ENCODE data around the gene SH2D3C. TPM values are rescaled to one million over a fixed set of nuclear protein-coding genes. Genes with fewer than 3 reads are reported as not detected.

Gene SH2D3C, protein sequence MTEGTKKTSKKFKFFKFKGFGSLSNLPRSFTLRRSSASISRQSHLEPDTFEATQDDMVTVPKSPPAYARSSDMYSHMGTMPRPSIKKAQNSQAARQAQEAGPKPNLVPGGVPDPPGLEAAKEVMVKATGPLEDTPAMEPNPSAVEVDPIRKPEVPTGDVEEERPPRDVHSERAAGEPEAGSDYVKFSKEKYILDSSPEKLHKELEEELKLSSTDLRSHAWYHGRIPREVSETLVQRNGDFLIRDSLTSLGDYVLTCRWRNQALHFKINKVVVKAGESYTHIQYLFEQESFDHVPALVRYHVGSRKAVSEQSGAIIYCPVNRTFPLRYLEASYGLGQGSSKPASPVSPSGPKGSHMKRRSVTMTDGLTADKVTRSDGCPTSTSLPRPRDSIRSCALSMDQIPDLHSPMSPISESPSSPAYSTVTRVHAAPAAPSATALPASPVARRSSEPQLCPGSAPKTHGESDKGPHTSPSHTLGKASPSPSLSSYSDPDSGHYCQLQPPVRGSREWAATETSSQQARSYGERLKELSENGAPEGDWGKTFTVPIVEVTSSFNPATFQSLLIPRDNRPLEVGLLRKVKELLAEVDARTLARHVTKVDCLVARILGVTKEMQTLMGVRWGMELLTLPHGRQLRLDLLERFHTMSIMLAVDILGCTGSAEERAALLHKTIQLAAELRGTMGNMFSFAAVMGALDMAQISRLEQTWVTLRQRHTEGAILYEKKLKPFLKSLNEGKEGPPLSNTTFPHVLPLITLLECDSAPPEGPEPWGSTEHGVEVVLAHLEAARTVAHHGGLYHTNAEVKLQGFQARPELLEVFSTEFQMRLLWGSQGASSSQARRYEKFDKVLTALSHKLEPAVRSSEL
- total RNA-seq, result 1 to 10 TPM in 3 of 4 donors, under 1 TPM in 1; 0.38 to 4.8 (median 2.8) TPM

DNA sequence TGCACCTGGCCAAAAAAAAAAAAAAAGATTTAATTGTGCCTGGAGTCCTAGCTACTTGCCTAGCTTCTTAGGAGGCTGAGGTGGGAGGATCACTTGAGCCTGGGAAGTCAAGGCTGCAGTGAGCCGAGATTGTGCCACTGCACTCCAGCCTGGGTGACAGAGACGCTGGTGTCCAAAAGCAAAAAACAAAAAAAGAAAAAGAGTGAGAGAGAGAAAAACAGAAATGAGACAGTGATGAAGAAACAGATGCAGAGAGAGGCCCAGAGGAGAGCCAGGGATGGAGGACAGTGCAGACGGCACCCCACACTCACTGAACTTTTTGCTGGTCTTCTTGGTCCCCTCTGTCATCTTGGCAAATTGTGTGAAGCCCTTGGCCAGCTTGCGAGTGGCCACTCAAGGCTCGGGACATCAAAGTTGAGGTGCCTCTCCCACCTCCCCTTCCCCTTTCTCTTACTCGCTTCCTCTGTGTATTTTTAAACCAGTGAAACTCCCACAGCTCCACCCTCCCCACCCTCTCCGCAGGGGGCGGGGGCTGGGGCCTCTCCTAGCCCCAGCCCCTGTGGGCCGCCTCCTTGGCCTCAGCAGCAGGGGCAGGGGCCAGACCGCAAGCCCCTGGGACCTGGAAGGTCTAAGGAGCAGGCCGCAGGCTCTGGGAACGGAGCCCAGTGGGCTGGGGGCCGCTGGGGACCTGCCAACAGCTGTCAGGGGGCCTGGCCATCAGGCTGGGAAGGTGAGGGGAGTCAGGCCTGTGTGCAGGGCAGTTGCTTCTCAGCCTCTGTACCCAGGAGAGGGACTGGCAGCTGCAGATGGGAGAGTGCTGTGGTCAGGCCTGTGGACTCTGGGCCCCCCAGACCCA, at the start of gene SH2D3C:
TSS of gene SH2D3C (minus strand) at position 387 of the 856 bp plus-strand sequence. CDS start at position 348, 39 bp downstream.
- TF ChIP-seq, protein P1, sequence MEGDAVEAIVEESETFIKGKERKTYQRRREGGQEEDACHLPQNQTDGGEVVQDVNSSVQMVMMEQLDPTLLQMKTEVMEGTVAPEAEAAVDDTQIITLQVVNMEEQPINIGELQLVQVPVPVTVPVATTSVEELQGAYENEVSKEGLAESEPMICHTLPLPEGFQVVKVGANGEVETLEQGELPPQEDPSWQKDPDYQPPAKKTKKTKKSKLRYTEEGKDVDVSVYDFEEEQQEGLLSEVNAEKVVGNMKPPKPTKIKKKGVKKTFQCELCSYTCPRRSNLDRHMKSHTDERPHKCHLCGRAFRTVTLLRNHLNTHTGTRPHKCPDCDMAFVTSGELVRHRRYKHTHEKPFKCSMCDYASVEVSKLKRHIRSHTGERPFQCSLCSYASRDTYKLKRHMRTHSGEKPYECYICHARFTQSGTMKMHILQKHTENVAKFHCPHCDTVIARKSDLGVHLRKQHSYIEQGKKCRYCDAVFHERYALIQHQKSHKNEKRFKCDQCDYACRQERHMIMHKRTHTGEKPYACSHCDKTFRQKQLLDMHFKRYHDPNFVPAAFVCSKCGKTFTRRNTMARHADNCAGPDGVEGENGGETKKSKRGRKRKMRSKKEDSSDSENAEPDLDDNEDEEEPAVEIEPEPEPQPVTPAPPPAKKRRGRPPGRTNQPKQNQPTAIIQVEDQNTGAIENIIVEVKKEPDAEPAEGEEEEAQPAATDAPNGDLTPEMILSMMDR (IDR thresholded peaks at IDR 0.05), result no peak
- peak in 1 of 4 donors; percentile 42 for TF ChIP-seq POLR2A (IDR thresholded peaks at IDR 0.05)
- peaks cover 0 to 38% (median 13%) of the 10 kb centered on the region in 3 donors for H3K4me1 ChIP-seq
- WGBS, 2 donors, result 40 to 61% methylated on average over 6 to 8 of the region's 13 CpGs
- no peaks in the 10 kb centered on the region for H3K36me3 ChIP-seq
- no peaks in the 10 kb centered on the region for H3K27me3 ChIP-seq
- intact Hi-C loops (cut with DNase I), result no loop called here
- no peaks in the 10 kb centered on the region for H3K9me3 ChIP-seq
- H3K27ac ChIP-seq, result peak within 1 kb of the TSS; percentile 51 to 88 (median 67)
- DNase-seq, result no peak
- H3K4me3 ChIP-seq, result peak within 1 kb of the TSS; percentile 1 to 59 (median 32)

- peak overlapping the region in 2 of 4 donors; percentile 22 to 82 for H3K27ac ChIP-seq
Measured at GRCh38 chr9:127826253-127826913, 47.9 kb upstream of the SH2D3C start.

GRCh38 chr9:127825319-127826051, 47.0 kb upstream of the SH2D3C start:
- no peak for DNase-seq
- intact Hi-C loops (cut with DNase I), result no loop called here
- Histone ChIP-seq H3K27ac (peak overlapping the region in 1 of 4 donors; percentile 18), H3K4me3 (peak overlapping the region in 1 of 4 donors; percentile 12), H3K36me3 (peaks cover 3 to 36% (median 4%) of the 10 kb centered on the region in 3 donors), H3K9me3 (no peaks in the 10 kb centered on the region), H3K4me1 (peaks cover 15 to 51% (median 34%) of the 10 kb centered on the region in 3 donors), H3K27me3 (peaks cover 0 to 15% (median 0%) of the 10 kb centered on the region in 4 donors)
- no peak for TF ChIP-seq POLR2A (IDR thresholded peaks at IDR 0.05)
- TF ChIP-seq, protein P1 (IDR thresholded peaks at IDR 0.05), result peak in 5 of 6 experiments; percentile 11 to 44 (median 18)
- WGBS, 2 donors, result 38 to 70% methylated on average over 7 to 38 of the region's 42 CpGs

More at GRCh38 chr9:127826253-127826913, 47.9 kb upstream of the SH2D3C start:
- peaks cover 0 to 15% (median 0%) of the 10 kb centered on the region in 4 donors for H3K27me3 ChIP-seq
- TF ChIP-seq, protein P1 (IDR thresholded peaks at IDR 0.05), result no peak
- TF ChIP-seq POLR2A (IDR thresholded peaks at IDR 0.05), result no peak
- no peak for DNase-seq
- H3K4me3 ChIP-seq, result no peak overlapping the region
- intact Hi-C loops (cut with DNase I), result no loop called here
- H3K36me3 ChIP-seq, result peaks cover 3 to 27% (median 4%) of the 10 kb centered on the region in 3 donors
- H3K4me1 ChIP-seq, result peaks cover 15 to 51% (median 34%) of the 10 kb centered on the region in 3 donors
- no peaks in the 10 kb centered on the region for H3K9me3 ChIP-seq
- 55 to 71% methylated on average over 4 to 6 of the region's 7 CpGs for WGBS, 2 donors

DNA sequence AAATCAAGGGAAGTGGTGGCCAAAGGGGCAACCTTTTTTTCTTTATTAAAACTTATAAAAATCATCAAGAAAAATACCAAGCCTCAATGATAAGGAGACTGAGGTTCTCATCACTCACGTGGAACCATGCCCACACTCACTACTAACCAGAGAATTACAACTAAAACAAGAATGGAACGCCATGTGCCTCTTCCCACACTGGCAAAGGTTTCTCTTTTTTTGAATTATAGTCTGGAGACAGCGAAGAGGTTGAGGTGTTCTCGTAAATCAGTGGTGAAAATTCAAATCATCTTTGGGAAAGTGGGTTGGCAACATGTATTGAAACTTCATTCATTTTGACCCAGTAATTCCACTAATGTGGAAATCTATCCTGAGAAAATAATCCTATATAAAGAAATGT, 43.6 kb upstream of the SH2D3C start:
- intact Hi-C loops (cut with DNase I), result no loop called here
- Histone ChIP-seq H3K9me3 (no peaks in the 10 kb centered on the region), H3K36me3 (peaks cover 3 to 70% (median 13%) of the 10 kb centered on the region in 3 donors), H3K27ac (no peak overlapping the region), H3K4me1 (peaks cover 6 to 22% (median 8%) of the 10 kb centered on the region in 3 donors), H3K4me3 (no peak overlapping the region), H3K27me3 (peaks cover 0 to 15% (median 0%) of the 10 kb centered on the region in 4 donors)
- TF ChIP-seq, protein P1 (IDR thresholded peaks at IDR 0.05), result no peak
- TF ChIP-seq POLR2A (IDR thresholded peaks at IDR 0.05), result no peak
- 66 to 68% methylated on average over 4 of the region's 4 CpGs for WGBS, 2 donors
- no peak for DNase-seq
